SK-N-SH (cell line): ENCODE results near the gene PCDHGB1. TPM values are rescaled to one million over a fixed set of nuclear protein-coding genes. Genes with fewer than 3 reads are reported as not detected.
A peak's percentile ranks its signal among the peaks of the same experiment; 100 is the strongest.

ENCODE experiments used
- CTCF ChIA-PET: fragments of 300-600, 350-600 bp; formaldehyde crosslinking; extraction: SDS; loops from one replicate; lab custom pipeline; 2021; lab: Yijun Ruan, JAX
- POLR2A ChIA-PET: fragments of 350-600 bp; sonication (Branson Sonifier 250); formaldehyde crosslinking; extraction: SDS; loops from one replicate; lab custom pipeline; 2020; ENCODE audit warnings: antibody characterized with exemption, inconsistent platforms; lab: Yijun Ruan, JAX
- DNase-seq: peaks from one replicate; pipeline ENCODE4 v3.0.0; 2012
- H2AFZ ChIP-seq: fragments of 200-600 bp; sonication (generic); 2 replicates; pipeline ENCODE4 v1.8.1; 2016; ENCODE audit warnings: antibody characterized with exemption, mild to moderate bottlenecking, low read depth
- H3F3A ChIP-seq: fragments of 200-600 bp; sonication (generic); replicated peaks from 2 replicates; pipeline ENCODE3; 2016; ENCODE audit warnings: antibody characterized with exemption, mild to moderate bottlenecking; ENCODE audit not compliant: insufficient read depth
- H3K27ac ChIP-seq, 2 experiments: fragments of 200-500 bp in 1 of 2; fragments of 200-600 bp in 1 of 2; sonication (Bioruptor generic) in 1 of 2; sonication (generic), shearing (Covaris generic) in 1 of 2; 2 replicates each; pipeline versions ENCODE4 v1.5.1 to v1.6.1; 2014 to 2016; ENCODE audit warnings: low read depth in 2 of 2, inconsistent platforms in 1 of 2, low read length in 1 of 2, mild to moderate bottlenecking in 1 of 2, mixed read lengths in 1 of 2
- H3K27me3 ChIP-seq: fragments of 200-600 bp; sonication (generic), shearing (Covaris generic); 2 replicates; pipeline ENCODE4 v1.6.1; 2016; ENCODE audit warnings: mixed run types; ENCODE audit not compliant: insufficient read depth
- H3K36me3 ChIP-seq, 2 experiments: fragments of 200-500 bp in 1 of 2; fragments of 200-600 bp in 1 of 2; sonication (Bioruptor generic) in 1 of 2; sonication (generic) in 1 of 2; replicated peaks in 1 of 2; 2 replicates each; pipeline versions ENCODE3 to v1.5.1; 2014 to 2016; ENCODE audit warnings: low read length in 1 of 2, mild to moderate bottlenecking in 1 of 2; ENCODE audit not compliant: insufficient read depth in 2 of 2, control insufficient read depth in 1 of 2
- H3K4me1 ChIP-seq, 2 experiments: fragments of 200-500 bp in 1 of 2; fragments of 200-600 bp in 1 of 2; sonication (Bioruptor generic) in 1 of 2; sonication (generic), shearing (Covaris generic) in 1 of 2; 2 replicates each; pipeline versions ENCODE4 v1.5.1 to v1.6.1; 2014 to 2016; ENCODE audit warnings: low read depth in 1 of 2, low read length in 1 of 2, mixed run types in 1 of 2; ENCODE audit not compliant: insufficient read depth in 2 of 2, control insufficient read depth in 1 of 2
- H3K4me2 ChIP-seq: fragments of 200-600 bp; sonication (generic), shearing (Covaris generic); 2 replicates; pipeline ENCODE4 v1.6.1; 2017; ENCODE audit warnings: mixed run types
- H3K4me3 ChIP-seq, 2 experiments: fragments of 200-500 bp in 1 of 2; fragments of 200-600 bp in 1 of 2; sonication (Bioruptor generic) in 1 of 2; sonication (generic), shearing (Covaris generic) in 1 of 2; 2 replicates each; pipeline versions ENCODE4 v1.5.1 to v1.8.1; 2014 to 2016; ENCODE audit warnings: low read depth in 2 of 2, inconsistent platforms in 1 of 2, low read length in 1 of 2, mild to moderate bottlenecking in 1 of 2, mixed read lengths in 1 of 2, moderate library complexity in 1 of 2
- H3K79me2 ChIP-seq: fragments of 200-600 bp; sonication (generic); 2 replicates; pipeline ENCODE4 v1.8.1; 2017; ENCODE audit warnings: mild to moderate bottlenecking; ENCODE audit not compliant: insufficient read depth
- H3K9ac ChIP-seq: fragments of 200-600 bp; sonication (generic); 2 replicates; pipeline ENCODE4 v1.6.1; 2017; ENCODE audit warnings: mixed run types
- H3K9me2 ChIP-seq: fragments of 200-600 bp; sonication (generic); 2 replicates; pipeline ENCODE4 v1.6.1; 2017; ENCODE audit warnings: mixed run types
- H3K9me3 ChIP-seq: fragments of 200-600 bp; sonication (generic); 2 replicates; pipeline ENCODE4 v1.6.1; 2017; ENCODE audit warnings: mixed run types, mild to moderate bottlenecking, moderate library complexity
- H4K20me1 ChIP-seq: fragments of 200-600 bp; sonication (generic); 2 replicates; pipeline ENCODE4 v1.6.1; 2017; ENCODE audit warnings: mild to moderate bottlenecking, mixed run types; ENCODE audit not compliant: insufficient read depth
- CTCF ChIP-seq: fragments of 200-600 bp; sonication (generic); IDR thresholded peaks from 2 replicates; pipeline ENCODE4 v1.6.1; 2017; ENCODE audit warnings: antibody characterized with exemption, mild to moderate bottlenecking, moderate library complexity
- ELF1 ChIP-seq: IDR thresholded peaks from 2 replicates; pipeline ENCODE4 v1.4.0; 2012
- EZH2phosphoT487 ChIP-seq: fragments of 200-600 bp; sonication (generic); IDR thresholded peaks from 2 replicates; pipeline ENCODE4 v1.6.1; 2017; ENCODE audit warnings: low read depth, mixed run types, mild to moderate bottlenecking, antibody characterized with exemption, moderate library complexity, borderline replicate concordance
- FOSL2 ChIP-seq: IDR thresholded peaks from 2 replicates; pipeline ENCODE4 v1.4.0; 2012; ENCODE audit warnings: low read depth, mild to moderate bottlenecking, moderate library complexity, borderline replicate concordance
- GABPA ChIP-seq: IDR thresholded peaks from 2 replicates; pipeline ENCODE4 v1.4.0; 2012; ENCODE audit warnings: low read depth, mild to moderate bottlenecking
- GATA2 ChIP-seq: sonication (generic); formaldehyde crosslinking; IDR thresholded peaks from 2 replicates; pipeline ENCODE4 v1.5.0; 2020; ENCODE audit warnings: mild to moderate bottlenecking, missing genetic modification reagents
- MAX ChIP-seq: IDR thresholded peaks from 2 replicates; pipeline ENCODE4 v1.4.0; 2012; ENCODE audit warnings: low read depth
- MEF2A ChIP-seq: IDR thresholded peaks from 2 replicates; pipeline ENCODE4 v1.4.0; 2012; ENCODE audit warnings: low read depth, borderline replicate concordance
- PBX3 ChIP-seq: IDR thresholded peaks from 2 replicates; pipeline ENCODE4; 2012
- POLR2AphosphoS5 ChIP-seq: IDR thresholded peaks from 2 replicates; pipeline ENCODE4 v1.6.1; 2012; ENCODE audit warnings: low read depth, low read length
- RAD21 ChIP-seq: IDR thresholded peaks from 2 replicates; pipeline ENCODE4 v1.6.1; 2012; ENCODE audit warnings: mild to moderate bottlenecking, low read length
- RFX5 ChIP-seq: IDR thresholded peaks from 2 replicates; pipeline ENCODE4 v1.6.1; 2012; ENCODE audit warnings: mild to moderate bottlenecking, improper control_type of control experiment, low read length
- SMC3 ChIP-seq: IDR thresholded peaks from 2 replicates; pipeline ENCODE4 v1.6.1; 2012; ENCODE audit warnings: low read depth, low read length, improper control_type of control experiment
- USF2 ChIP-seq: fragments of 150-350 bp; IDR thresholded peaks from 2 replicates; pipeline ENCODE4 v1.6.1; 2017; ENCODE audit warnings: antibody characterized with exemption, low read length, low read depth, borderline replicate concordance
- WGBS: methylation state at CpG from one replicate; pipeline ENCODE4 v1.1.6; 2017; ENCODE audit warnings: low lambda C conversion rate; 5-methylcytosine and 5-hydroxymethylcytosine counted together
- polyA plus RNA-seq, 3 experiments: library from polyadenylated mRNA; depleted of rRNA; stranded (reverse); fragments of >200 nt; gene quantifications; 2 replicates each; pipeline ENCODE4 v1.2.3, GENCODE V29; 2012
- TF ChIP-seq, protein P1 (sequence below): fragments of 150-350 bp; IDR thresholded peaks from 2 replicates; pipeline ENCODE4 v1.6.1; 2016; ENCODE audit warnings: mild to moderate bottlenecking, low read depth, low read length

Gene PCDHGB1
- polyA plus RNA-seq, 1 of the 3 experiments (the other 2 are of a cell fraction) = 0.77 TPM

GRCh38 chr5:141322261-141322660 lies 27.6 kb upstream of the PCDHGB1 start (continued):
- TF ChIP-seq GABPA = no peak

DNA sequence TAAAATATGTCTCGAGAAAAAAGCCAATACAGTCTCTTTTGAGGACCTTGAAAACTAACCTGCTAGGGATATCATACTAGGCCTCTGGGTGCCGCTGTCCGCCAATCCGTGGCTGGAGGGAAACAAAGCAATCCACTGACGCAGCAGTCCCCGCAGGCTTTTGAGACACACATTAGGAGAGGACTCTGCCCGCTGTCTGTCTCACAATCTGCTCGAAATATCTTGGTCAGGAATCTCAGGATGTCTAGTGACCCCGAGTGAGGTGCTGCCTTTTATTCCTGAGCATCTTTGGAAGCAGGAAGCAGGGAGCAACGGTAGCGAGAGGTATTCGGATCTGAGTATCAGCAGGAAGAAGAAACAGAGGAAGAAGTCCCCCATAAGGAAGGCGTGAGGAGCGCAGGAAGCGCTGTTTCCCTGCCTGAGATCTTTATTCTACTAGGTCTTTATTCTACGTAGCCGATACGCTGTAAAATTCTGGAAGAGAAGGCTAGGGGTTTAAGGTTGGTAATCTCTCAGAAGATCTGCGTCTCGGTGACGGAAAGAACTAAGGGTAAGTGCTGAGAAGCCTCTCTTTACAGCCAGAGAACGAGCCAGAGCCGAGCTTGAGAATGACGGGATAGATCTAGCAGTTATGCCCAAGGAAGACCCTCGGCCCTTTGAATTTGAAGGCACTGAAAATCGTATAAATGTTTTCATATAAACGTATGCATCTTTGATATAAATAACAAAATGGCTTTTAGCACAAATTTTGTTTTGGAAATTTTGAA lies 23.6 kb upstream of the PCDHGB1 start:
- no peaks in the 10 kb centered on the region for H3K79me2 ChIP-seq
- CTCF ChIA-PET = interaction anchor here (0.6 to 5.6 kb wide), 14 partner anchors 9 to 238 kb away, joined by 3 to 34 read pairs (median 4); partner anchors contain the start of genes PCDHB14, PCDHB4, PCDHGA5 and PCDHGB2
- H4K20me1 ChIP-seq = no peaks in the 10 kb centered on the region
- H3K4me2 ChIP-seq = peak overlapping the region; percentile 50
- peak; percentile 68; the same call in 1 of the 2 replicates for TF ChIP-seq MAX
- no peak for TF ChIP-seq ELF1
- peak; percentile 65 for TF ChIP-seq RAD21
- no peak for TF ChIP-seq GATA2 (CRISPR knock-in tag)
- TF ChIP-seq USF2 = no peak
- TF ChIP-seq, protein P1, sequence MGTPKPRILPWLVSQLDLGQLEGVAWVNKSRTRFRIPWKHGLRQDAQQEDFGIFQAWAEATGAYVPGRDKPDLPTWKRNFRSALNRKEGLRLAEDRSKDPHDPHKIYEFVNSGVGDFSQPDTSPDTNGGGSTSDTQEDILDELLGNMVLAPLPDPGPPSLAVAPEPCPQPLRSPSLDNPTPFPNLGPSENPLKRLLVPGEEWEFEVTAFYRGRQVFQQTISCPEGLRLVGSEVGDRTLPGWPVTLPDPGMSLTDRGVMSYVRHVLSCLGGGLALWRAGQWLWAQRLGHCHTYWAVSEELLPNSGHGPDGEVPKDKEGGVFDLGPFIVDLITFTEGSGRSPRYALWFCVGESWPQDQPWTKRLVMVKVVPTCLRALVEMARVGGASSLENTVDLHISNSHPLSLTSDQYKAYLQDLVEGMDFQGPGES = no peak
- no peak for TF ChIP-seq EZH2phosphoT487
- no peak for TF ChIP-seq FOSL2
- peak; percentile 44; the same call in 1 of the 2 replicates for TF ChIP-seq POLR2AphosphoS5
- TF ChIP-seq CTCF = peak; percentile 56
- no peak for TF ChIP-seq GABPA
- TF ChIP-seq PBX3 = no peak
- no peak for TF ChIP-seq MEF2A
- peak; percentile 22; the same call in 1 of the 2 replicates for TF ChIP-seq SMC3
- no peak for TF ChIP-seq RFX5
- TF ChIP-seq, all 33 proteins: peak for 5
- 24% methylated on average over 27 of the region's 27 CpGs for WGBS
- no peaks in the 10 kb centered on the region for H3K27me3 ChIP-seq
- H3K4me1 ChIP-seq = no peaks in the 10 kb centered on the region; a peak in 1 of 4 replicates
- H3F3A ChIP-seq = no peaks in the 10 kb centered on the region
- H3K9me2 ChIP-seq = no peaks in the 10 kb centered on the region
- DNase-seq = peak; percentile 74
- peak overlapping the region; percentile 16 to 67; a peak in 3 of 4 replicates for H3K27ac ChIP-seq
- POLR2A ChIA-PET = no interaction called here
- H3K4me3 ChIP-seq = peak overlapping the region; percentile 46 to 58
- H2AFZ ChIP-seq = peak overlapping the region; percentile 70; the same call in 1 of the 2 replicates
- no peaks in the 10 kb centered on the region; the same call in none of the 2 replicates for H3K9me3 ChIP-seq
- H3K36me3 ChIP-seq = peaks cover 0 to 3% of the 10 kb centered on the region in 2 experiments
- peak overlapping the region; percentile 54 for H3K9ac ChIP-seq
